Measurements from ENCODE around the gene TRIM71. TPM values are rescaled to one million over a fixed set of nuclear protein-coding genes. Genes with fewer than 3 reads are reported as not detected.
A peak's percentile ranks its signal among the peaks of the same experiment; 100 is the strongest.

The TRIM71 gene
- total RNA-seq, 1 donor from 2014 or later = 17.2 TPM

- no peaks in the 10 kb centered on the region for H4K20me1 ChIP-seq (ENCODE audit: insufficient read depth, low read length)
- FAIRE-seq (peak; percentile 5), DNase-seq (ENCODE audit: low read depth) (no peak)
- H3K36me3 ChIP-seq (ENCODE audit: insufficient read depth, low read length) = no peaks in the 10 kb centered on the region
- no peak overlapping the region for H3K27ac ChIP-seq (ENCODE audit: low read depth, low read length)
- peaks cover 4% of the 10 kb centered on the region for H3K4me1 ChIP-seq (ENCODE audit: insufficient read depth, low read length)
- peaks cover 73% of the 10 kb centered on the region for H3K27me3 ChIP-seq (ENCODE audit: insufficient read depth, low read length)
- peak; percentile 57 for TF ChIP-seq EZH2 (IDR thresholded peaks at IDR 0.05; ENCODE audit: insufficient read depth, low read length)
- TF ChIP-seq, protein P1, sequence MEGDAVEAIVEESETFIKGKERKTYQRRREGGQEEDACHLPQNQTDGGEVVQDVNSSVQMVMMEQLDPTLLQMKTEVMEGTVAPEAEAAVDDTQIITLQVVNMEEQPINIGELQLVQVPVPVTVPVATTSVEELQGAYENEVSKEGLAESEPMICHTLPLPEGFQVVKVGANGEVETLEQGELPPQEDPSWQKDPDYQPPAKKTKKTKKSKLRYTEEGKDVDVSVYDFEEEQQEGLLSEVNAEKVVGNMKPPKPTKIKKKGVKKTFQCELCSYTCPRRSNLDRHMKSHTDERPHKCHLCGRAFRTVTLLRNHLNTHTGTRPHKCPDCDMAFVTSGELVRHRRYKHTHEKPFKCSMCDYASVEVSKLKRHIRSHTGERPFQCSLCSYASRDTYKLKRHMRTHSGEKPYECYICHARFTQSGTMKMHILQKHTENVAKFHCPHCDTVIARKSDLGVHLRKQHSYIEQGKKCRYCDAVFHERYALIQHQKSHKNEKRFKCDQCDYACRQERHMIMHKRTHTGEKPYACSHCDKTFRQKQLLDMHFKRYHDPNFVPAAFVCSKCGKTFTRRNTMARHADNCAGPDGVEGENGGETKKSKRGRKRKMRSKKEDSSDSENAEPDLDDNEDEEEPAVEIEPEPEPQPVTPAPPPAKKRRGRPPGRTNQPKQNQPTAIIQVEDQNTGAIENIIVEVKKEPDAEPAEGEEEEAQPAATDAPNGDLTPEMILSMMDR (IDR thresholded peaks at IDR 0.05; ENCODE audit: insufficient read depth, low read depth, low read length) = no peak
- no peaks in the 10 kb centered on the region for H3K79me2 ChIP-seq (ENCODE audit: insufficient read depth, low read length)
- no peaks in the 10 kb centered on the region for H3K27me3 Mint-ChIP-seq (ENCODE audit: low read depth, unreplicated experiment)
- peak overlapping the region; percentile 65 for H3K4me2 ChIP-seq (ENCODE audit: low read length)
- H3K4me3 Mint-ChIP-seq (ENCODE audit: unreplicated experiment) = peak overlapping the region; percentile 100
- no peak overlapping the region for H3K4me3 ChIP-seq (ENCODE audit: insufficient read depth, low read depth, low read length)
- H3K4me1 Mint-ChIP-seq (ENCODE audit: low read depth, unreplicated experiment) = peaks cover 15% of the 10 kb centered on the region
- H3K9ac ChIP-seq (ENCODE audit: low read length) = no peak overlapping the region
- no peaks in the 10 kb centered on the region for H3K9me3 Mint-ChIP-seq (ENCODE audit: unreplicated experiment)
- peak overlapping the region; percentile 30 for H3K27ac Mint-ChIP-seq (ENCODE audit: unreplicated experiment)
- peaks cover 15% of the 10 kb centered on the region for H3K9me3 ChIP-seq (ENCODE audit: insufficient read depth, low read depth, low read length)
- peak overlapping the region; percentile 56 for H2AFZ ChIP-seq (ENCODE audit: low read depth, low read length)
- H3K36me3 Mint-ChIP-seq (ENCODE audit: low read depth, unreplicated experiment) = peaks cover 6% of the 10 kb centered on the region
Measured at GRCh38 chr3:32820971-32821685, 3.3 kb downstream of the TRIM71 start.

DNA sequence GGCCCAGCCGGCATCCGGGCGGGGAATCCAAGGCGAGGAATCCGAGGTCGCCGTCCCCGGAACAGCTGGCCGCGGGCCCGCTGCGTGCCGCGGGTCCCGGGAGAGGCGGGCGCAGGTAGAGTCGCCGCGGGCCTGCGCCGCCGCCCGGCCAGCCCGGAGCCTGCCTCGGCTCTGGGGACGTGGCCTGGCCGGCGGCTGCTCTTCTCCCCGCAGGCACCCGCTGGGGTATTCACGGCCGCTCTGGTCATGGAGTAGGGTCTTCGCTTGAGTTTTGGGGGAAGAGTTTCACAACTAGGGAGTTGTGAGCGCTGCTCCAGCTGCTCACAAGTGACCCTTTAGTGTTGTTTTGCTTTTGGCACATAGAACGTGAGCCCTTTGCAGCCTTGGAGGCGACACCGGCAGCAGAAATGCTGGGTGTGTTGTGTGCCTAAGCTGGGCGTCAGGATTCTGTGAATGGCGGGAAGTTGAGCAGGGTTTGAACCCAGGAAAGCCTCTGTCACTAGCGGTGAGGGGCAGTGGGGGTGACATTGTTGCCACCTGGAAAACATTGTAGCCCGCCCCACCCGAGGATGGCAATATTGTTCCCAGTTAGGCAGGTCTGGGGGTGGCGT is 4.0 kb downstream of the TRIM71 start:
- no peak overlapping the region for H3K9ac ChIP-seq (ENCODE audit: low read length)

More for the DNA sequence above, 4.0 kb downstream of the TRIM71 start:
- no peak overlapping the region for H3K27ac ChIP-seq (ENCODE audit: low read depth, low read length)
- no peaks in the 10 kb centered on the region for H4K20me1 ChIP-seq (ENCODE audit: insufficient read depth, low read length)
- peaks cover 15% of the 10 kb centered on the region for H3K9me3 ChIP-seq (ENCODE audit: insufficient read depth, low read depth, low read length)
- DNase-seq (ENCODE audit: low read depth) (no peak), FAIRE-seq (no peak)
- peaks cover 6% of the 10 kb centered on the region for H3K36me3 Mint-ChIP-seq (ENCODE audit: low read depth, unreplicated experiment)
- H2AFZ ChIP-seq (ENCODE audit: low read depth, low read length) = peak overlapping the region; percentile 56
- no peaks in the 10 kb centered on the region for H3K36me3 ChIP-seq (ENCODE audit: insufficient read depth, low read length)
- H3K4me1 ChIP-seq (ENCODE audit: insufficient read depth, low read length) = peaks cover 1% of the 10 kb centered on the region
- peak overlapping the region; percentile 81 for H3K27ac Mint-ChIP-seq (ENCODE audit: unreplicated experiment)
- H3K9me3 Mint-ChIP-seq (ENCODE audit: unreplicated experiment) = no peaks in the 10 kb centered on the region
- no peak overlapping the region for H3K4me3 ChIP-seq (ENCODE audit: insufficient read depth, low read depth, low read length)
- TF ChIP-seq, protein P1 (IDR thresholded peaks at IDR 0.05; ENCODE audit: insufficient read depth, low read depth, low read length) = no peak
- TF ChIP-seq EZH2 (IDR thresholded peaks at IDR 0.05; ENCODE audit: insufficient read depth, low read length) = peak; percentile 49
- no peaks in the 10 kb centered on the region for H3K79me2 ChIP-seq (ENCODE audit: insufficient read depth, low read length)
- peak overlapping the region; percentile 100 for H3K4me3 Mint-ChIP-seq (ENCODE audit: unreplicated experiment)
- H3K27me3 Mint-ChIP-seq (ENCODE audit: low read depth, unreplicated experiment) = no peaks in the 10 kb centered on the region
- peaks cover 69% of the 10 kb centered on the region for H3K27me3 ChIP-seq (ENCODE audit: insufficient read depth, low read length)
- H3K4me2 ChIP-seq (ENCODE audit: low read length) = peak overlapping the region; percentile 65
- H3K4me1 Mint-ChIP-seq (ENCODE audit: low read depth, unreplicated experiment) = peaks cover 15% of the 10 kb centered on the region

Measured in astrocyte (in vitro differentiated cells and primary cell).